ENCODE results near the gene COX8A.

COX8A gene

DNA sequence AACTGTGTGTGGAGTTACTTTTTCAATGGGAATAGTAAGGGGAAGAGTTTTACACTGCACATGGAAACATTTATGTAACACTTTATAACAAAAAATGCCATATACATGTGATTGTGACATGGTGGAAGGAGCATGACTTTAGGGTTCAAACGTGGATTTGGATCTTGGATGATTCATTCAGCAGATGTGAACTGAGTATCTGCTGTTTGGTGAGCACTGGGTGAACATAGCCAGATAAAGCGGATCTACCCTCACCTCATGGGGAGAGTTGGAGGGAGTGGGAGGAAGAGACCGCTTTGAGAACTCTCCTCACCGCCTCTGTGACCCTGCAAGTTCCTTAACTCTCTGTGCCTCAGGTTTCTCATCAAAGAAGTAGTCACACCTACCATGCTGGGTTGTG, 32.5 kb upstream of the COX8A start:
- Histone ChIP-seq H3K4me2 (ENCODE audit: low read depth, low read length, poor library complexity, severe bottlenecking) (no peak overlapping the region), H3K9me3 (ENCODE audit: insufficient read depth, low read depth, low read length) (no peaks in the 10 kb centered on the region), H2AFZ (ENCODE audit: low read length) (no peak overlapping the region), H3K27me3 (ENCODE audit: insufficient read depth, low read length, poor library complexity, severe bottlenecking) (no peaks in the 10 kb centered on the region), H3K79me2 (ENCODE audit: insufficient read depth, low read length) (peaks cover 69% of the 10 kb centered on the region), H3K4me1 (ENCODE audit: insufficient read depth, low read length, poor library complexity, severe bottlenecking) (peaks cover 44% of the 10 kb centered on the region), H3K4me3 (ENCODE audit: low read length, poor library complexity, severe bottlenecking) (no peak overlapping the region), H3K9me2 (replicated peaks; ENCODE audit: low read depth, low read length) (no peaks in the 10 kb centered on the region), H3F3A (ENCODE audit: low read depth) (no peaks in the 10 kb centered on the region), H3K9ac (ENCODE audit: low read depth, low read length, poor library complexity, severe bottlenecking) (no peak overlapping the region), H3K36me3 (ENCODE audit: insufficient read depth, low read length) (peaks cover 10% of the 10 kb centered on the region; the same call in 1 of the 2 replicates), H4K20me1 (ENCODE audit: insufficient read depth, low read length, poor library complexity, severe bottlenecking) (peaks cover 37% of the 10 kb centered on the region)
- TF ChIP-seq, protein P1, sequence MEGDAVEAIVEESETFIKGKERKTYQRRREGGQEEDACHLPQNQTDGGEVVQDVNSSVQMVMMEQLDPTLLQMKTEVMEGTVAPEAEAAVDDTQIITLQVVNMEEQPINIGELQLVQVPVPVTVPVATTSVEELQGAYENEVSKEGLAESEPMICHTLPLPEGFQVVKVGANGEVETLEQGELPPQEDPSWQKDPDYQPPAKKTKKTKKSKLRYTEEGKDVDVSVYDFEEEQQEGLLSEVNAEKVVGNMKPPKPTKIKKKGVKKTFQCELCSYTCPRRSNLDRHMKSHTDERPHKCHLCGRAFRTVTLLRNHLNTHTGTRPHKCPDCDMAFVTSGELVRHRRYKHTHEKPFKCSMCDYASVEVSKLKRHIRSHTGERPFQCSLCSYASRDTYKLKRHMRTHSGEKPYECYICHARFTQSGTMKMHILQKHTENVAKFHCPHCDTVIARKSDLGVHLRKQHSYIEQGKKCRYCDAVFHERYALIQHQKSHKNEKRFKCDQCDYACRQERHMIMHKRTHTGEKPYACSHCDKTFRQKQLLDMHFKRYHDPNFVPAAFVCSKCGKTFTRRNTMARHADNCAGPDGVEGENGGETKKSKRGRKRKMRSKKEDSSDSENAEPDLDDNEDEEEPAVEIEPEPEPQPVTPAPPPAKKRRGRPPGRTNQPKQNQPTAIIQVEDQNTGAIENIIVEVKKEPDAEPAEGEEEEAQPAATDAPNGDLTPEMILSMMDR (conservative IDR thresholded peaks at IDR 0.05; ENCODE audit: low read length): no peak
- no peak for TF ChIP-seq EZH2phosphoT487 (IDR thresholded peaks at IDR 0.05; ENCODE audit: borderline replicate concordance)

DNA sequence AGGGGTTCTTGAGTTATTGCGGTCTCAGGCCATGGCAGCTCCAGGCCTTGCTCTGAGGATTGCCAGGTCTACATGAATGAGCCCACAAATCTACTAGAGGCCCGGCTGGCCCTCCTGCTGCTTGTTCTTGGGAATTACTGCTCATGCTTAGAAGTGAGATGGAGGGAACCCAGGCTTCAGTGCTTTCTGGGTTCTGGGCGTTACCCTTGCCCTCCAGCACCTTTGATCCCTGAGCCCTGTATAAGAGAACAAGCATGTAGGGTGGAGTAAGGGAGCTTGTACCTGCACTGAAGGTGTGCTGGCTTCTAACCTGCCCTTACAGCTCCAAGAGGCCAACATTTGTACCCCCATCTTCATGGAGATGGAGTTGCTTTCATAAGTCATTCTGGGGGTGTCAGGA, 31.6 kb upstream of the COX8A start:
- H3K4me2 ChIP-seq (ENCODE audit: low read depth, low read length, poor library complexity, severe bottlenecking): peak overlapping the region; percentile 10
- no peaks in the 10 kb centered on the region for H3K9me3 ChIP-seq (ENCODE audit: insufficient read depth, low read depth, low read length)
- H3K27me3 ChIP-seq (ENCODE audit: insufficient read depth, low read length, poor library complexity, severe bottlenecking): no peaks in the 10 kb centered on the region
- H2AFZ ChIP-seq (ENCODE audit: low read length): no peak overlapping the region
- peaks cover 69% of the 10 kb centered on the region for H3K79me2 ChIP-seq (ENCODE audit: insufficient read depth, low read length)
- H3K9me2 ChIP-seq (replicated peaks; ENCODE audit: low read depth, low read length): no peaks in the 10 kb centered on the region
- H3F3A ChIP-seq (ENCODE audit: low read depth): no peaks in the 10 kb centered on the region
- peaks cover 11% of the 10 kb centered on the region; the same call in 1 of the 2 replicates for H3K36me3 ChIP-seq (ENCODE audit: insufficient read depth, low read length)
- H3K4me3 ChIP-seq (ENCODE audit: low read length, poor library complexity, severe bottlenecking): no peak overlapping the region
- H4K20me1 ChIP-seq (ENCODE audit: insufficient read depth, low read length, poor library complexity, severe bottlenecking): peaks cover 37% of the 10 kb centered on the region
- peaks cover 42% of the 10 kb centered on the region for H3K4me1 ChIP-seq (ENCODE audit: insufficient read depth, low read length, poor library complexity, severe bottlenecking)
- TF ChIP-seq EZH2phosphoT487 (IDR thresholded peaks at IDR 0.05; ENCODE audit: borderline replicate concordance): no peak
- TF ChIP-seq, protein P1 (conservative IDR thresholded peaks at IDR 0.05; ENCODE audit: low read length): no peak
- H3K9ac ChIP-seq (ENCODE audit: low read depth, low read length, poor library complexity, severe bottlenecking): no peak overlapping the region

DNA sequence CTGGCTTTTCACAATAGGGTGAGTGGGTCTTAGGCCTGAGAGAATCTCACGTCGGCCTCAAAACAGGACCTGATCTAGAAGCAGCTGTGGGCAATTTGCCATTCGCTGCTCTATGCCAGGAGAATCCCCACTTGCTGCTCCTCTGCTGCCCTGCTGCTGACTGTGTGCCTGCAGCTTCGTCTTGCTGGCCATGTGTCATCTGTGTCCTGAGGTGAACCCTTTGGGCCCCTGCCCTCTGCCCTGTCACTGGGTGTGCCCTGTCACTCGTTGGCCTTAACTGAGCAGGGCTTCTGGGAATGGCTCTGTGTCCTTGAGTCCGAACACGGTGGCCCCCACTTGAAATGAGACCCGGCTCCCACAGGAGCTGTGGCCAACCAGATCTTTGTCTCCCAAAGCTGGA, 29.4 kb upstream of the COX8A start:
- no peak for TF ChIP-seq EZH2phosphoT487 (IDR thresholded peaks at IDR 0.05; ENCODE audit: borderline replicate concordance)
- TF ChIP-seq, protein P1 (conservative IDR thresholded peaks at IDR 0.05; ENCODE audit: low read length): no peak
- H2AFZ ChIP-seq (ENCODE audit: low read length): no peak overlapping the region
- H4K20me1 ChIP-seq (ENCODE audit: insufficient read depth, low read length, poor library complexity, severe bottlenecking): peaks cover 30% of the 10 kb centered on the region
- no peaks in the 10 kb centered on the region for H3K9me2 ChIP-seq (replicated peaks; ENCODE audit: low read depth, low read length)
- no peaks in the 10 kb centered on the region for H3K27me3 ChIP-seq (ENCODE audit: insufficient read depth, low read length, poor library complexity, severe bottlenecking)
- peaks cover 29% of the 10 kb centered on the region for H3K4me1 ChIP-seq (ENCODE audit: insufficient read depth, low read length, poor library complexity, severe bottlenecking)
- no peak overlapping the region for H3K9ac ChIP-seq (ENCODE audit: low read depth, low read length, poor library complexity, severe bottlenecking)
- no peak overlapping the region for H3K4me3 ChIP-seq (ENCODE audit: low read length, poor library complexity, severe bottlenecking)
- no peak overlapping the region for H3K4me2 ChIP-seq (ENCODE audit: low read depth, low read length, poor library complexity, severe bottlenecking)
- H3K9me3 ChIP-seq (ENCODE audit: insufficient read depth, low read depth, low read length): no peaks in the 10 kb centered on the region
- peaks cover 14% of the 10 kb centered on the region; the same call in 1 of the 2 replicates for H3K36me3 ChIP-seq (ENCODE audit: insufficient read depth, low read length)
- no peaks in the 10 kb centered on the region for H3F3A ChIP-seq (ENCODE audit: low read depth)
- H3K79me2 ChIP-seq (ENCODE audit: insufficient read depth, low read length): peaks cover 58% of the 10 kb centered on the region
